HepG2 (cell line): ENCODE measurements around the gene AMBRA1. TPM values are rescaled to one million over a fixed set of nuclear protein-coding genes. Genes with fewer than 3 reads are reported as not detected.

Source experiments
- CREB1 ChIP-seq, 2 experiments: fragments of 450-650 bp in 1 of 2; IDR thresholded peaks; 2 replicates each; pipeline ENCODE4 v1.6.1; 2016 to 2017; ENCODE audit warnings: control low read depth in 1 of 2, mild to moderate bottlenecking in 1 of 2, missing compliant biosample characterization in 1 of 2, missing genetic modification characterization in 1 of 2
- EZH2 ChIP-seq: conservative IDR thresholded peaks from 2 replicates; pipeline ENCODE4 v1.6.1; 2012; ENCODE audit warnings: mild to moderate bottlenecking, low read depth, low read length, moderate library complexity
- HNF4G ChIP-seq, 2 experiments: sonication (generic) in 1 of 2; formaldehyde crosslinking in 1 of 2; IDR thresholded peaks; 2 replicates each; pipeline versions ENCODE4 v1.4.0 to v1.6.1; 2011 to 2020; ENCODE audit warnings: borderline replicate concordance in 2 of 2, low read depth in 2 of 2, mild to moderate bottlenecking in 2 of 2, low read length in 1 of 2, missing genetic modification reagents in 1 of 2, moderate library complexity in 1 of 2
- JUND ChIP-seq: sonication (generic); formaldehyde crosslinking; IDR thresholded peaks from 2 replicates; pipeline ENCODE4 v1.8.0; 2022; ENCODE audit warnings: mild to moderate bottlenecking, missing genetic modification reagents
- RFX3 ChIP-seq: IDR thresholded peaks from 2 replicates; pipeline ENCODE4 v1.6.1; 2016; ENCODE audit warnings: missing biosample characterization, missing genetic modification reagents
- RXRA ChIP-seq: sonication (generic); formaldehyde crosslinking; IDR thresholded peaks from 2 replicates; pipeline ENCODE4 v1.5.1; 2020; ENCODE audit warnings: missing genetic modification reagents
- TBX2 ChIP-seq: sonication (generic); formaldehyde crosslinking; IDR thresholded peaks from 2 replicates; pipeline ENCODE4 v1.5.0; 2020; ENCODE audit warnings: missing genetic modification reagents, mild to moderate bottlenecking, borderline replicate concordance
- ZNF432 ChIP-seq: sonication (generic); formaldehyde crosslinking; IDR thresholded peaks from 2 replicates; pipeline ENCODE4 v1.5.0; 2020; ENCODE audit warnings: missing genetic modification reagents, mild to moderate bottlenecking, borderline replicate concordance
- ZNF496 ChIP-seq: sonication (generic); formaldehyde crosslinking; IDR thresholded peaks from 2 replicates; pipeline ENCODE4 v1.8.1; 2023; ENCODE audit warnings: mild to moderate bottlenecking, moderate library complexity, missing genetic modification reagents; ENCODE audit not compliant: insufficient replicate concordance
- polyA plus RNA-seq, 8 experiments: library from polyadenylated mRNA; depleted of rRNA in 3 of 8; stranded (reverse) in 7 of 8; unstranded in 1 of 8; fragments of >200 nt; fragmentation: Illumina TruSeq in 4 of 8; extraction: Trizol in 4 of 8; gene quantifications; 2 replicates each; pipeline versions ENCODE4 v1.2.1 to v1.2.3, GENCODE V29; 2011 to 2016; ENCODE audit warnings: low read depth in 4 of 8, missing spikeins in 1 of 8, mixed read lengths in 1 of 8; ENCODE audit not compliant: insufficient read depth in 1 of 8
- total RNA-seq, 5 experiments: library from RNA; depleted of rRNA; stranded (reverse); fragments of >200 nt; fragmentation: Illumina TruSeq; extraction: Trizol; gene quantifications; 2 replicates each; pipeline ENCODE4 v1.2.3, GENCODE V29; 2016; ENCODE audit warnings: low read depth in 1 of 5
- TF ChIP-seq, protein P1 (sequence below): sonication (generic); formaldehyde crosslinking; IDR thresholded peaks from 2 replicates; pipeline ENCODE4 v1.4.0; 2020; ENCODE audit warnings: mild to moderate bottlenecking, low read depth, missing genetic modification reagents
- TF ChIP-seq, protein P2 (sequence below): sonication (generic); formaldehyde crosslinking; conservative IDR thresholded peaks from 2 replicates; pipeline ENCODE4 v1.8.0; 2022; ENCODE audit warnings: mild to moderate bottlenecking, moderate library complexity, missing genetic modification reagents
- TF ChIP-seq, protein P3 (sequence below): sonication (generic); formaldehyde crosslinking; IDR thresholded peaks from 2 replicates; pipeline ENCODE4 v1.4.0; 2020; ENCODE audit warnings: low read depth, mild to moderate bottlenecking, missing genetic modification reagents
- TF ChIP-seq, protein P4 (sequence below), 2 experiments: fragments of 450-650 bp in 1 of 2; sonication (generic) in 1 of 2; formaldehyde crosslinking; IDR thresholded peaks; 2 replicates each; pipeline versions ENCODE4 v1.5.0 to v1.8.0; 2020 to 2022; ENCODE audit warnings: mild to moderate bottlenecking in 1 of 2, missing genetic modification reagents in 1 of 2
- TF ChIP-seq, protein P5 (sequence below): sonication (generic); formaldehyde crosslinking; IDR thresholded peaks from 2 replicates; pipeline ENCODE4 v1.8.1; 2022; ENCODE audit warnings: mild to moderate bottlenecking, missing genetic modification reagents
- TF ChIP-seq, protein P6 (sequence below): sonication (generic); formaldehyde crosslinking; IDR thresholded peaks from 2 replicates; pipeline ENCODE4 v1.4.0; 2020; ENCODE audit warnings: missing genetic modification reagents, mild to moderate bottlenecking, borderline replicate concordance
- TF ChIP-seq, protein P7 (sequence below): sonication (generic); formaldehyde crosslinking; IDR thresholded peaks from 2 replicates; pipeline ENCODE4 v1.8.1; 2023; ENCODE audit warnings: mild to moderate bottlenecking, missing genetic modification reagents
- TF ChIP-seq, protein P8 (sequence below): sonication (generic); formaldehyde crosslinking; IDR thresholded peaks from 2 replicates; pipeline ENCODE4 v1.4.0; 2020; ENCODE audit warnings: missing genetic modification reagents

AMBRA1 gene
- total and polyA plus RNA-seq, 2 of the 13 experiments (the other 11 are each of a cell fraction or from before 2014, with no cell fraction given): 15.7 to 26.0 TPM

DNA sequence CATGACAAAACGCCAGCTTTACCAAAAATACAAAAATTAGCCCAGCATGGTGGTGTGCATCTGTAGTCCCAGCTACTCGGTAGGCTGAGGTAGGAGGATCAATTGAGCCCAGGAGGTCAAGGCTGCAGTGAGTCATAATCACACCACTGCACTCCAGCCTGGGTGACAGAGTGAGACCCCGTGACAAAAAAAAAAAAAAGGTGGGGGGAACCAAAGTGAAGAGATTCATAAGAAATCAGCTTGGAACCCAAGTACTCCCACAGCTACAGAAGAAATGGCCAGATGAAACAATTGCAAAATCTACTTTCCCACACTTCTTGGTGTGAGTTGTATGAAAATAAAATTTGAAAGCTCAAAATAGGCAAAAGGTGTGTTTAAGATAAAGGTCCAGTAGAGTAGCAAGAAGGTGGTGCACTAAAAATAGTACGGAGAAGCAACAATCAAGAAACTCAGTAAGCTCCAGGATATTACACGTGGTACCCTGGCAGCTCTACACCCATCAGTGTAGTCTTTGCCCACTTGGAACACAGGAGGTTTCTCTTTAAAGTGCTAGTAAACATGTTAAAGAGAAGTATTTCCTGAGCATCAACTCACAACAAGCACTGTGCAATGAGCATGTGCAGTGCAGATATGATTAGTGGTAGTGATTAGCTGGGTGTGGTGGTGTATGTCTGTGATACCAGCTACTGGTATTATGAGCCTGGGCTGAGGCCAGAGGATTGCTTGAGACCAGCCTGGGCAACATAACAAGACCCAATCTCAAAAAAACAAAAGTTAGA lies 17.9 kb upstream of the AMBRA1 start (continued):
- TF ChIP-seq, protein P1, sequence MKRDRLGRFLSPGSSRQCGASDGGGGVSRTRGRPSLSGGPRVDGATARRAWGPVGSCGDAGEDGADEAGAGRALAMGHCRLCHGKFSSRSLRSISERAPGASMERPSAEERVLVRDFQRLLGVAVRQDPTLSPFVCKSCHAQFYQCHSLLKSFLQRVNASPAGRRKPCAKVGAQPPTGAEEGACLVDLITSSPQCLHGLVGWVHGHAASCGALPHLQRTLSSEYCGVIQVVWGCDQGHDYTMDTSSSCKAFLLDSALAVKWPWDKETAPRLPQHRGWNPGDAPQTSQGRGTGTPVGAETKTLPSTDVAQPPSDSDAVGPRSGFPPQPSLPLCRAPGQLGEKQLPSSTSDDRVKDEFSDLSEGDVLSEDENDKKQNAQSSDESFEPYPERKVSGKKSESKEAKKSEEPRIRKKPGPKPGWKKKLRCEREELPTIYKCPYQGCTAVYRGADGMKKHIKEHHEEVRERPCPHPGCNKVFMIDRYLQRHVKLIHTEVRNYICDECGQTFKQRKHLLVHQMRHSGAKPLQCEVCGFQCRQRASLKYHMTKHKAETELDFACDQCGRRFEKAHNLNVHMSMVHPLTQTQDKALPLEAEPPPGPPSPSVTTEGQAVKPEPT (CRISPR knock-in tag): no peak
- TF ChIP-seq HNF4G (IDR thresholded peaks at IDR 0.05; ENCODE audit: borderline replicate concordance, low read depth, low read length) (no peak), HNF4G (CRISPR knock-in tag; IDR thresholded peaks at IDR 0.05; ENCODE audit: borderline replicate concordance, low read depth) (no peak), EZH2 (no peak), ZNF496 (no peak), TBX2 (peak; percentile 15; the same call in 1 of the 2 replicates), JUND (peak; percentile 81), RXRA (CRISPR knock-in tag) (no peak), RFX3 (CRISPR knock-in tag) (no peak), CREB1 (IDR thresholded peaks at IDR 0.05) (no peak), CREB1 (CRISPR knock-in tag; IDR thresholded peaks at IDR 0.05) (no peak), ZNF432 (CRISPR knock-in tag) (no peak)
- TF ChIP-seq, protein P2, sequence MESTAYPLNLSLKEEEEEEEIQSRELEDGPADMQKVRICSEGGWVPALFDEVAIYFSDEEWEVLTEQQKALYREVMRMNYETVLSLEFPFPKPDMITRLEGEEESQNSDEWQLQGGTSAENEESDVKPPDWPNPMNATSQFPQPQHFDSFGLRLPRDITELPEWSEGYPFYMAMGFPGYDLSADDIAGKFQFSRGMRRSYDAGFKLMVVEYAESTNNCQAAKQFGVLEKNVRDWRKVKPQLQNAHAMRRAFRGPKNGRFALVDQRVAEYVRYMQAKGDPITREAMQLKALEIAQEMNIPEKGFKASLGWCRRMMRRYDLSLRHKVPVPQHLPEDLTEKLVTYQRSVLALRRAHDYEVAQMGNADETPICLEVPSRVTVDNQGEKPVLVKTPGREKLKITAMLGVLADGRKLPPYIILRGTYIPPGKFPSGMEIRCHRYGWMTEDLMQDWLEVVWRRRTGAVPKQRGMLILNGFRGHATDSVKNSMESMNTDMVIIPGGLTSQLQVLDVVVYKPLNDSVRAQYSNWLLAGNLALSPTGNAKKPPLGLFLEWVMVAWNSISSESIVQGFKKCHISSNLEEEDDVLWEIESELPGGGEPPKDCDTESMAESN: no peak
- TF ChIP-seq, protein P3, sequence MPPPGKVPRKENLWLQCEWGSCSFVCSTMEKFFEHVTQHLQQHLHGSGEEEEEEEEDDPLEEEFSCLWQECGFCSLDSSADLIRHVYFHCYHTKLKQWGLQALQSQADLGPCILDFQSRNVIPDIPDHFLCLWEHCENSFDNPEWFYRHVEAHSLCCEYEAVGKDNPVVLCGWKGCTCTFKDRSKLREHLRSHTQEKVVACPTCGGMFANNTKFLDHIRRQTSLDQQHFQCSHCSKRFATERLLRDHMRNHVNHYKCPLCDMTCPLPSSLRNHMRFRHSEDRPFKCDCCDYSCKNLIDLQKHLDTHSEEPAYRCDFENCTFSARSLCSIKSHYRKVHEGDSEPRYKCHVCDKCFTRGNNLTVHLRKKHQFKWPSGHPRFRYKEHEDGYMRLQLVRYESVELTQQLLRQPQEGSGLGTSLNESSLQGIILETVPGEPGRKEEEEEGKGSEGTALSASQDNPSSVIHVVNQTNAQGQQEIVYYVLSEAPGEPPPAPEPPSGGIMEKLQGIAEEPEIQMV (CRISPR knock-in tag): no peak
- TF ChIP-seq, protein P4, sequence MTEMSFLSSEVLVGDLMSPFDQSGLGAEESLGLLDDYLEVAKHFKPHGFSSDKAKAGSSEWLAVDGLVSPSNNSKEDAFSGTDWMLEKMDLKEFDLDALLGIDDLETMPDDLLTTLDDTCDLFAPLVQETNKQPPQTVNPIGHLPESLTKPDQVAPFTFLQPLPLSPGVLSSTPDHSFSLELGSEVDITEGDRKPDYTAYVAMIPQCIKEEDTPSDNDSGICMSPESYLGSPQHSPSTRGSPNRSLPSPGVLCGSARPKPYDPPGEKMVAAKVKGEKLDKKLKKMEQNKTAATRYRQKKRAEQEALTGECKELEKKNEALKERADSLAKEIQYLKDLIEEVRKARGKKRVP (CRISPR knock-in tag; IDR thresholded peaks at IDR 0.05): no peak
- TF ChIP-seq, protein P5, sequence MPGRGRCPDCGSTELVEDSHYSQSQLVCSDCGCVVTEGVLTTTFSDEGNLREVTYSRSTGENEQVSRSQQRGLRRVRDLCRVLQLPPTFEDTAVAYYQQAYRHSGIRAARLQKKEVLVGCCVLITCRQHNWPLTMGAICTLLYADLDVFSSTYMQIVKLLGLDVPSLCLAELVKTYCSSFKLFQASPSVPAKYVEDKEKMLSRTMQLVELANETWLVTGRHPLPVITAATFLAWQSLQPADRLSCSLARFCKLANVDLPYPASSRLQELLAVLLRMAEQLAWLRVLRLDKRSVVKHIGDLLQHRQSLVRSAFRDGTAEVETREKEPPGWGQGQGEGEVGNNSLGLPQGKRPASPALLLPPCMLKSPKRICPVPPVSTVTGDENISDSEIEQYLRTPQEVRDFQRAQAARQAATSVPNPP (CRISPR knock-in tag): no peak
- TF ChIP-seq, protein P6, sequence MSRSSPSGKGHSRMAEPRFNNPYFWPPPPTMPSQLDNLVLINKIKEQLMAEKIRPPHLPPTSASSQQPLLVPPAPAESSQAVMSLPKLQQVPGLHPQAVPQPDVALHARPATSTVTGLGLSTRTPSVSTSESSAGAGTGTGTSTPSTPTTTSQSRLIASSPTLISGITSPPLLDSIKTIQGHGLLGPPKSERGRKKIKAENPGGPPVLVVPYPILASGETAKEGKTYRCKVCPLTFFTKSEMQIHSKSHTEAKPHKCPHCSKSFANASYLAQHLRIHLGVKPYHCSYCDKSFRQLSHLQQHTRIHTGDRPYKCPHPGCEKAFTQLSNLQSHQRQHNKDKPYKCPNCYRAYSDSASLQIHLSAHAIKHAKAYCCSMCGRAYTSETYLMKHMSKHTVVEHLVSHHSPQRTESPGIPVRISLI (CRISPR knock-in tag): peak; percentile 81
- TF ChIP-seq, protein P7, sequence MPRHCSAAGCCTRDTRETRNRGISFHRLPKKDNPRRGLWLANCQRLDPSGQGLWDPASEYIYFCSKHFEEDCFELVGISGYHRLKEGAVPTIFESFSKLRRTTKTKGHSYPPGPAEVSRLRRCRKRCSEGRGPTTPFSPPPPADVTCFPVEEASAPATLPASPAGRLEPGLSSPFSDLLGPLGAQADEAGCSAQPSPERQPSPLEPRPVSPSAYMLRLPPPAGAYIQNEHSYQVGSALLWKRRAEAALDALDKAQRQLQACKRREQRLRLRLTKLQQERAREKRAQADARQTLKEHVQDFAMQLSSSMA: no peak
- TF ChIP-seq, protein P8, sequence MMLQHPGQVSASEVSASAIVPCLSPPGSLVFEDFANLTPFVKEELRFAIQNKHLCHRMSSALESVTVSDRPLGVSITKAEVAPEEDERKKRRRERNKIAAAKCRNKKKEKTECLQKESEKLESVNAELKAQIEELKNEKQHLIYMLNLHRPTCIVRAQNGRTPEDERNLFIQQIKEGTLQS (CRISPR knock-in tag): peak; percentile 66; the same call in 1 of the 2 replicates
